ENCODE measurements around the gene PPM1M.

PPM1M gene

GRCh38 chr3:52216585-52217408 is 28.8 kb upstream of the PPM1M start:
- peak; percentile 64 for DNase-seq

DNA sequence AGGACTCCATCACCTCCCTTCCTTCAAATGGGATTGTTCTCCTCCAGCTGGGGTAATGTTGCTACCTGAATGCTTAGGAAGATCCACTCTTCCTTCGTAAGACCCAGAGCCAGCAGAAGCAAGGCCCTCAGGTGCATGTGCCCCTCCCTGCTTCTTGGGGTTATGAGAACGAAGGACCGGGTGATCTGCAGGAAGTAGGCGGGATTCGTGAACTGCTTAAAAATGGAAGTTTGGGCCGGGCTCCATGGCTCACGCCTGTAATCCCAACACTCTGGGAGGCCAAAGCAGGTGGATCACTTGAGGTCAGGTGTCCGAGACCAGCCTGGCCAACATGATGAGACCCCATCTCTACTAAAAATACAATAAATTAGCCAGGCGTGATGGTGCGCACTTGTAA is 28.2 kb upstream of the PPM1M start:
- no peak for DNase-seq

DNA sequence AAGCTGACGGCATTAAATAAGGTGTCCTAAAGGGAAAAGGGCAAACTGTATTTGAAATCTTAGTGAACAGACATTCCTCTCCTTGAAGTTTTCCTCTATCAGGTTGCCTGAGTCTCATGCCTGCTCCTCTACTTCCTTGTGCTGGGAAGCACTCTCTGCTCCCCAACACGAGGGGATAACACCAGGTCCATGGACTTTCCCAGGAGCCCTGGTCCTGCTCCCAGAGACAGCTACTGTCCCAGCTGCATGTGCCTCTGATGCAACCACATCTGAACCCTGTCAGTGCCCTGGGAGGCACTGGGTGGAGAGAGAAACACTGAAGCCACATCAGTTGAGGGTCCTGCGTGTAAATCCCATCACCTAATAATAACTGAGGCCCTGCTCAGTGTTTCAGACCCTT is 27.5 kb upstream of the PPM1M start:
- DNase-seq: no peak

GRCh38 chr3:52218454-52218853 is 27.1 kb upstream of the PPM1M start:
- no peak for DNase-seq

DNA sequence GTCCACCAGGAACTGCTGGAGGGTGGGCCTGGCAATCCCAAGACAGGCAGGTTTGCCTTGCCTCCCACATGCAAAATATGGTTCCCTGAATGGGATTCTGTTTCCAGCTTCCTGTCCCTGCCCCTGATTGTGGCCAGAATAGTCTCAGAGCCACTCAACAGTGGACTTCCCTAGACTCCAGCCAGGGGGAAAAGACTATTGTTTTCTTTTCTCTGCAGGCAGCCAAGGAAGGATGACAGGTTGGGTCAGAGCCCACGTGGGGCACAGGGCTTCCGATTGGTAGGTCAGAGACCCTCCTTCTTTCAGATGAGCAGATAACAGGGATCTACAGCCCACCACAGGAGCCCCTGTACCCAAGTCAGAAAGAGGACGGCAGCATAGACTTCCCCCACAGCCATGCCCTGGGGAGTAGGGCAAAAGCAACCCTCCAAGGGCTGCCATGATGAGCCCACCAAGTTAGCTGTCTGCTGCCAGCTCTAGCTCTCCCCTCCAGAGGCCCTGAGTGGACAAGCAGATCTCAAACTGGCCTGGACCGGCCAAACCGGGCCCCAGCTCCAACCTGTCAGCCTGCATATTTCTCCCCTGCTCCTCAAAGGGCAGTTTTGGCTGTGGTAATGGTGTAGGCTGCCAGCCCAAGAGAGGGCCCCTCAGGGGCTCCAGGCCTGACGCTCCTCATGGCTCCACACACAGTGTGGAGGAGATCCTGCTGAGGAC is 26.5 kb upstream of the PPM1M start:
- no peak for DNase-seq

DNA sequence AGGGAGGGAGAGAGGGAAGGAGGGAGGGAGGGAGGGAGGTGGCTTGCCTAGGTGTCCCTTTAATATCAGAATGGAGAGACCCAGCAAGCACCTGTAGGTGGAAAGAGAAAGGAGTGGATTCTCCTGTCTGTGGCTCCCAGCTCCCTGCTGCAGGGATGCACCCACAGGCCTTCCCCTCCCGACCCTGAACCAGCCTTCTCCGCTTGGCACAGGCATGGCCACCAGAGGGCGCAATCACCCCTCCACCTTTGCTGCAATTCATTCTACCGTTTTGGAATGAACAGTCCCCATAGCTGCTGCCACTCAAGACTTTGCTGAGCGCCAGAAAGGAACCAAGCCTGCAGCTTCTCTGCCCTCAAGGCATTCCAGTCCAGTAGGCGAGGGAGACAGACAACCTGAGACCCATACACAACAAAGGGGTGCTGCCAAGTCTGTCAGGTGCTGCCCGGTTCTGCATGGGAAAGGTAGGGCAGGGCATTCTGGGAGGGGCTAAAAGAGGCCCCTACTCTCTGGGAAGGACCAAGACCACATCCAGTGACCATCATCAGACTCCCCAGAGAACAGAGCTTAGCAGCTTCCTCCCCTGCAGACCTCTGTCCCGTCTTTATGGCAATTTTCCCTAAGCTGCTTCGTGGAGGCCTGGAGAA is 25.1 kb upstream of the PPM1M start:
- peak; percentile 97 for DNase-seq

- DNase-seq: no peak
These were observed 24.4 kb upstream of the PPM1M start for GRCh38 chr3:52221141-52221562.

GRCh38 chr3:52221563-52222318 is 23.8 kb upstream of the PPM1M start:
- peak; percentile 59 for DNase-seq

DNA sequence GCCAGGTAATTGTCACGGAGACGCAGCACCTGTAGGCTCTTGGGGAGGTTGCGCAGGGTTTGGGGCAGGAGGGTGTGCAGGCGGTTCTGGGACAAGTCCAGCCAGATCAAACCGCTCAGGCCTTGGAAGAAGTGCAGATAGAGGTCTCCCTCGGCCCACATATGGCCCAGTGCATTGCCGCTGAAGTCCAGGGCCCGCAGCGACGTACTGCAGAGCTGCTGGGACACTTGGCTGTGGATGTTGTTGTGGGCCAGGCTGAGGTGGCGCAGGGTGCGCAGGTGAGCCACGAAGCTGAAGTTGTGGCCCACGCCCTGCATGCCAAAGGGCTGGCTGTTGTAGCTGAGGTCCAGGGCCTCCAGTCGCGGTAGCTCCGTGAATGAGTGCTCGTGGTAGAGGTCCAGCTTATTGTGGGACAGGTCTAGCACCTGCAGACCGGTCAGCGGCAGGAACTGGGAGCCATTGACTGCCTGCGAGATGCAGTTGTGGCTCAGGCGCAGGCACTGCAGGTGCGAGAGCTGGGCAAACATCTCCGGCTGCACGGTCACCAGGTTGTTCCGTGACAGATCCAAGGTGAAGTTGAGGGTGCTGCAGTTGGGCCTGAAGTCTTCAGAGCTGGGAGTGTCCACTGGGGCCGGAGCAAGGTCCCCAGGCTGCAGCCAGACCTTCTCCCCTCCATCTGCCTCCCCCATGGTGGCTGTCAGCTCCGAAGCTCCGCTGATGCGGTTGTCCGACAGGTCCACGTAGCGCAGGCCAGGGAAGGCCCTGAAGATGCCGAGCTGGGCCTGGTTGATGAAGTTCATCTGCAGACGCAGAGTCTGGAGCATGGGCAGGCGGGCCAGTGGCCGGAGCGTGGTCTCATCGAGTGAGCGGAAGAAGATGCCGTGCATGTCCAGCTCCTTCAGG is 23.0 kb upstream of the PPM1M start:
- no peak for DNase-seq

GRCh38 chr3:52223449-52224408 is 21.8 kb upstream of the PPM1M start:
- DNase-seq: no peak

- DNase-seq: peak; percentile 42
These were observed 19.9 kb upstream of the PPM1M start, which contains the start of gene TLR9 for GRCh38 chr3:52225452-52226228. Gene TLR9, minus strand, starts transcription at chr3:52225645. Its CDS starts 116 bp downstream, at chr3:52225529.

DNA sequence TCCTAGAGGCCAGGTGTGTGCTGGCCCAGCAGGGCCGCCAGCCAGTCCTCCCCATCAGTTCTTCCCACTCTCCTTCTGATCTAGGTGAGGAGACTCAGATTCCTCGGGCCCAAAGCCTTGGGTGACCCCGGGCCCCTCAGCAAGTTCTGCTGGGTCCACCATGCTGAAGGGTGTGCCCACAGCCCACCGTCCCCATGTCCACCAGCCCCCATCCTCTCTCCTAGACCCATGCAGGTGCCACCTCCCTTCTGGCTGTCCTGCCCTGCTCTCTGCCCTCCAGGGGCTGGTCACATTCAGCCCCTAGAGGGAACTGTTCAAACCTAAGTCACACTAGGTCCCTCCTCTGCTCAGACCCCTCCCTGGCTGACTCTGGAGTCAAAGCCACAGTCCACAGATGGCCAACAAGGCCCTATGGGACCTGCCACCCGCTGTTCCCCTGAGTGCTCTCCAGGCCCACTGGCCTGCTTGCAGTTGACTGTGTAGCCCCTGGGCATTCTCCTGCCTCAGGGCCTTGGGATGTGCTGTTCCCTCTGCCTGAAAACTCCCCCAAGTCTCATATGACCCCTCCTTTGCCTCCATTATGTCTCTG is 19.2 kb upstream of the PPM1M start:
- no peak for DNase-seq

DNA sequence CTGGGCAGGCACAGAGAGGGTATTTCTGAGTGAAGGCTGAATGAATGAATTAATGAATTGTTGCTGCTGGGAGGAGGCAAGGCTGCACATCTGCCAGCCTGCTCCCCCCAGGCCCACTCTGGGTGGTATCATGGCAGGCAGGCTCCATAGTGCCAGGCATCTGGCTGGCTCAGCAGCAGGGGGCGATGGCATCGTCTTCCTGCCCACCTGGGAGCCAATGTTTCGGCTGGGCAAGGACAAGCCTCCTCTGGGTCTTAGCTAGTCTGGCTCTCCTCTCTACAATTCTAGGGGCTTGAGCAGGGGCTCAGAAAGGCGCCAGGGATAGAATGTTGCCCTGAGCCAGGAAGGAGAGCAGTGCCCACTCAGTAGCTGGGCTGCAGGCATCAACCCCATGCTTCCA is 18.4 kb upstream of the PPM1M start:
- DNase-seq: no peak

DNA sequence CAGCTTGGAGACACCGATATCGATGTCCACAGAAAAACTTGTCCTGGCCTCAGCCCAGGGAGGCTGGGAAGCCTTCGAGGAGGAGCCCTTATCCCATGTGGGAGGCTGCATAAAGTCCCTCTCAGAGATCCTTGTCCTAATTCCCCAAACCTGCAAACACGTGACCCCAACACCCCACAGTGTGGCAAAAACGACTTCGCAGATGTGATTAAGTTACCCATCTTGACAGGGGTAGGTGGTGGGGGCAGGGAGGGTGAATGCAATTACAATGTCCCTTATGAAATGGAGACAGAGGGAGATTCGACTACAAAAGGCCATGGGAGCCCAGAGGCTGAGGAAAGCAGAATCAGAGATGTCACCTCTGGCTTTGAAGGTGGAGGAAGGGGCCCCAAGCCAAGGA is 17.8 kb upstream of the PPM1M start:
- DNase-seq: no peak

DNA sequence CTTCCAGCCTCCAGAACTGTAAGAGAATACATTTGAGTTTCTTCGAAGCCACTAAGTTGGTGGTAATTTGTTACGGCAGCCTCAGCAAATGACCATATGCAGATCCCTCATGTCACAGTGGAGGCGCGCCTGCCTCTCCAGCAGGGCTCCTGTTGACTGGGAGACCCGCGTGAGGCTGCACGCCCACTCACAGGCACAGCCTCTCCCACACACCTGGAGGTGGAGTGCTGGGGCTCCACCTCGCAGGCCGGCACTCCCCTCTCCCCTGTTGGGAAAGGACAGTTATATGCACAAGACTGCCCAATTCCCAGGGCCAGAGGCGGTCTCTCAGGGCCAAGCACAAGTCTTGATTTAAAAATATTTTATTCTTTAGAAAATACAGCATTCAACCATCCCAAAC is 17.3 kb upstream of the PPM1M start:
- no peak for DNase-seq

DNA sequence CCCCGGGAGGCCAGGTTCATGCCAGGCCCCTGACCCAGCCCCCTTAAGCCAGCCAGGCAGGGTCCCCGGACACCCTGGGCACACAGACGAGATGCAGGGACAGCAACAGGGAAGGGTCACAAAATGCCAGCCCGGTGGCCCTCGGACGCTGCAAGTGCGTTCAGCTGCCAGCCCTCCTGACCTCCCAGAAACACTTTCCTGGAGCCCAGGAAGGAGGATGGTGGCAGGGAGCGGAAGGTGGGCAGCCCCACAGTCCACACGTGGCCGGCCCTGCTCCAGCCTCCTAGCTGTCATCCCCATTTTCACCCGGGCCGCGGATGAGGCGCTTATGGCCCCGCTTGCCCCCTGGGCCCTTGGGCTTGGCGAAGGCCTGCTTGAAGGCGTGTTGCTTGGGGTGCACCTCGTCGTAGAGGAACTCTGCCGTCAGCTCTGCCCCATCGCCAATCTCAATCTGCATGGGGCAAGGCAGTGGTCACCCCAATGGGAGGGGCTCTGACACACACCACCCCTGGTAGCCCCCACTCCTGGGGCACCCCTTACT is 16.7 kb upstream of the PPM1M start:
- no peak for DNase-seq

- DNase-seq: no peak
These were observed 15.9 kb upstream of the PPM1M start for GRCh38 chr3:52229656-52230055.

- DNase-seq: no peak
These were observed 15.1 kb upstream of the PPM1M start for GRCh38 chr3:52230461-52230860.

DNA sequence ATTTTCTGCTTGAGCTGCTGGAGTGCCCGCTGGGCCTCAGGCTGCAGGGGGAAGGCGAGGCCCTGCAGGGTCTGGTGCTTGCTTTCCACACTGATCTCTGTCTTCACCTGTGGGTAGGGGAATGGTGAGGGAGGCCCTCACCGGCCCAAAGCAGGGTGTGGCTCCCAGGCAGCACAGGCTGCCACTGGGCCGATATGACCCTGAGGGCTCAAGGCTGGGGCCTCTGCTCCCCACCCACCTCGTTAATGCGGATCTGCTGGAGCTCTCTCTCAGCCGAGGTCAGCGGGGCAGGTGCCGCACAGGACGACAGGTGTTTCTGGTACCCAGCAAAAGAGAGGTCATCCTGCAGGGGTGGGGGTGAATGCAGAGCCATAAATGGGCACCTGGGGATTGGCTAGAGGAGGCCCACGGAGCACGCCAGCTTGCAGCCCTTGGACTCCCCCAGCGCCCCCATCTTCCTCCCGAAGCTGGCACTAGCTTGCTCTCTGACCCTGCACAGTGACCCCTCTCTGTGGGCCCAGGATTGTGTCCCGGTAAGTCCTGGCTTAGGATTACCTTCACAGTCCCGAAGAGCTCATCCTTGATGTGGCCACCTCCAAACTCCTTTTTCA is 14.6 kb upstream of the PPM1M start:
- DNase-seq: no peak
